Endothelial cell of umbilical vein (primary cell): Measurements from ENCODE around the gene CCNY. TPM values are rescaled to one million over a fixed set of nuclear protein-coding genes. Genes with fewer than 3 reads are reported as not detected.

Experiments
- BruUV-seq: library from RNA; stranded (reverse); fragments of 400-500 nt; replicated peaks from 2 replicates; lab custom pipeline; 2021; lab: Mats Ljungman, UMichigan
- CTCF ChIA-PET: fragments of 300-600, 350-600 bp; sonication (Branson Sonifier 250); formaldehyde crosslinking; loops from one replicate; lab custom pipeline; 2021; ENCODE audit warnings: antibody characterized with exemption, inconsistent platforms; lab: Charles Lee
- POLR2A ChIA-PET: fragments of 300-600, 350-600 bp; sonication (Branson Sonifier 250); formaldehyde crosslinking; loops from one replicate; lab custom pipeline; 2021; ENCODE audit warnings: antibody characterized with exemption, inconsistent platforms; lab: Charles Lee
- DNase-seq: peaks from one replicate; pipeline ENCODE4 v3.0.0-alpha.2; 2011; ENCODE audit warnings: low read depth, low spot score
- FAIRE-seq: peaks from 2 replicates; lab custom pipeline; 2011; peaks lifted over from hg19 to GRCh38; lab: Jason Lieb, UNC
- H2AFZ ChIP-seq: 2 replicates; pipeline ENCODE4 v1.6.0; 2012; ENCODE audit warnings: low read depth, low read length, control low read depth, inconsistent platforms
- H3K27ac ChIP-seq: 2 replicates; pipeline ENCODE4 v1.5.1; 2011; ENCODE audit warnings: low read depth, mild to moderate bottlenecking, control low read depth, low read length, moderate library complexity; ENCODE audit not compliant: insufficient read depth
- H3K27me3 ChIP-seq, 2 experiments: 2 replicates each; pipeline versions ENCODE4 v1.6.0 to v1.6.1; 2011; ENCODE audit warnings: low read length in 2 of 2, mixed read lengths in 1 of 2; ENCODE audit not compliant: control insufficient read depth in 2 of 2, insufficient read depth in 2 of 2
- H3K36me3 ChIP-seq, 2 experiments: 2 replicates in 1 of 2; 3 replicates in 1 of 2; pipeline ENCODE4 v1.5.1; 2011; ENCODE audit warnings: low read length in 2 of 2, mild to moderate bottlenecking in 1 of 2, moderate library complexity in 1 of 2; ENCODE audit not compliant: control insufficient read depth in 2 of 2, insufficient read depth in 2 of 2; ENCODE audit errors: extremely low read depth in 1 of 2
- H3K4me1 ChIP-seq: 3 replicates; pipeline ENCODE4 v1.5.1; 2011; ENCODE audit warnings: mild to moderate bottlenecking, low read length; ENCODE audit not compliant: control insufficient read depth, insufficient read depth; ENCODE audit errors: extremely low read depth
- H3K4me2 ChIP-seq: 2 replicates; pipeline ENCODE4 v1.6.1; 2011; ENCODE audit warnings: low read length, control low read depth, mixed read lengths; ENCODE audit not compliant: insufficient read depth
- H3K4me3 ChIP-seq, 3 experiments: fragments of 200-600 bp in 1 of 3; sonication (generic), shearing (Covaris generic) in 1 of 3; replicated peaks in 1 of 3; 2 replicates each; pipeline ENCODE4 v1.5.1; 2011 to 2016; ENCODE audit warnings: control low read depth in 3 of 3, low read length in 3 of 3, mild to moderate bottlenecking in 2 of 3, inconsistent platforms in 1 of 3, low read depth in 1 of 3, moderate library complexity in 1 of 3; ENCODE audit not compliant: insufficient read depth in 1 of 3
- H3K79me2 ChIP-seq: 2 replicates; pipeline ENCODE4 v1.6.0; 2012; ENCODE audit warnings: low read length, inconsistent platforms; ENCODE audit not compliant: control insufficient read depth, insufficient read depth
- H3K9ac ChIP-seq: replicated peaks from 2 replicates; pipeline ENCODE3; 2011; ENCODE audit warnings: low read length, control low read depth; ENCODE audit not compliant: insufficient read depth; ENCODE audit errors: extremely low read depth
- H3K9me1 ChIP-seq: replicated peaks from 3 replicates; pipeline ENCODE4 v1.6.0; 2011; ENCODE audit warnings: mild to moderate bottlenecking, low read length; ENCODE audit not compliant: control insufficient read depth, insufficient read depth; ENCODE audit errors: extremely low read depth
- H3K9me3 ChIP-seq: replicated peaks from 2 replicates; pipeline ENCODE4 v1.5.1; 2012; ENCODE audit warnings: low read length, inconsistent platforms; ENCODE audit not compliant: control insufficient read depth, insufficient read depth
- H4K20me1 ChIP-seq: replicated peaks from 2 replicates; pipeline ENCODE3; 2011; ENCODE audit warnings: mild to moderate bottlenecking, low read length; ENCODE audit not compliant: control insufficient read depth, insufficient read depth; ENCODE audit errors: extremely low read depth
- EZH2 ChIP-seq: IDR thresholded peaks from 2 replicates; pipeline ENCODE4 v1.6.1; 2012; ENCODE audit warnings: borderline replicate concordance, low read depth, mild to moderate bottlenecking, moderate library complexity, low read length, inconsistent platforms; ENCODE audit not compliant: severe bottlenecking
- FOS ChIP-seq: IDR thresholded peaks from 2 replicates; pipeline ENCODE4 v1.6.1; 2011; ENCODE audit warnings: mild to moderate bottlenecking, low read length, moderate library complexity, borderline replicate concordance; ENCODE audit not compliant: insufficient read depth
- GATA2 ChIP-seq: IDR thresholded peaks from 2 replicates; pipeline ENCODE4 v1.7.0; 2011; ENCODE audit warnings: low read depth, mild to moderate bottlenecking, moderate library complexity, mixed read lengths, low read length; ENCODE audit not compliant: insufficient read length, insufficient read depth
- JUN ChIP-seq: IDR thresholded peaks from 2 replicates; pipeline ENCODE4 v1.6.1; 2011; ENCODE audit warnings: borderline replicate concordance, low read depth; ENCODE audit not compliant: insufficient read length, insufficient read depth
- MYC ChIP-seq: IDR thresholded peaks from one replicate; pipeline ENCODE4 v1.6.1; 2011; ENCODE audit warnings: mild to moderate bottlenecking, low read depth, low read length
- POLR2A ChIP-seq: IDR thresholded peaks from 2 replicates; pipeline ENCODE4 v1.6.1; 2012; ENCODE audit warnings: low read depth, mild to moderate bottlenecking, control low read depth, low read length
- POLR2AphosphoS5 ChIP-seq: IDR thresholded peaks from 2 replicates; pipeline ENCODE4 v1.6.1; 2012; ENCODE audit warnings: low read depth, mild to moderate bottlenecking, control low read depth, low read length, moderate library complexity; ENCODE audit not compliant: insufficient read depth
- dilution Hi-C: fragments of 300-500 bp; cut with MboI; formaldehyde crosslinking; loops from one replicate; pipeline ENCODE4 v1.15.0; 2019; ENCODE audit warnings: low sequenced_read_pairs; ENCODE audit not compliant: extremely low pct_ligation_motif_present
- intact Hi-C: fragments of 100-400 bp; cut with micrococcal nuclease; formaldehyde crosslinking; loops from one replicate; pipeline ENCODE4 v1.10.0; 2022
- polyA plus RNA-seq, 4 experiments: library from polyadenylated mRNA; depleted of rRNA in 3 of 4; stranded (reverse) in 3 of 4; unstranded in 1 of 4; fragments of >200 nt; gene quantifications; 2 replicates each; pipeline versions ENCODE4 v1.2.1 to v1.2.3, GENCODE V29; 2011 to 2012; ENCODE audit warnings: missing spikeins in 1 of 4
- total RNA-seq: library from RNA; stranded (reverse); gene quantifications from 2 replicates; pipeline ENCODE4 v1.2.3, GENCODE V29; 2021
- TF ChIP-seq, protein P1 (sequence below), 2 donors: IDR thresholded peaks; 1 replicate in 1 of 2; 2 replicates in 1 of 2; pipeline ENCODE4 v1.5.1; 2011; ENCODE audit warnings: low read length in 2 of 2, mild to moderate bottlenecking in 2 of 2, moderate library complexity in 2 of 2, control low read depth in 1 of 2, inconsistent platforms in 1 of 2, low read depth in 1 of 2; ENCODE audit not compliant: insufficient read depth in 1 of 2; ENCODE audit errors: extremely low read depth in 1 of 2
- TF ChIP-seq, protein P2 (sequence below): IDR thresholded peaks from 2 replicates; pipeline ENCODE4 v1.6.1; 2011; ENCODE audit not compliant: insufficient read depth, insufficient read length

Gene CCNY
- total and polyA plus RNA-seq, 2 donors (not counting 3 experiments of a cell fraction or from before 2014, with no cell fraction given) = 61.5 to 107 TPM

DNA sequence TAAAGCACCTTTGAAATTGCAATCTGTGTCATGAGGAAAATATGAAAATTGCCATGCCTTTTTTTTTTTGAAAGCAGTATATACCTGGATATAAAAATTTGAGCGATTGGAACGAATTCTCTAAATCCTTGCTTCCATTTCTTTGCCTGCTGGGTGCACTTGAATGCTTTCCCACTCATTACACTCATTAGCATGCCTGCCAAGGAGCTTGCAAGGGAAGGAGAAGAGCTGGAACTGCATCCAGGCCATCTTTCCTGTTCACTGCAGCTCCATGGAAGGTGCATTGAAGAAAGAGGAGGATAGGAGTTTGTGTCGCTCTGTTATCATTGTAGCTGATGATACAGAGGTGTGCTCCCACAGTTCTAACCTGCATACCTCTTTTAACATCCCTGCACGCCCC, 166.4 kb downstream of the CCNY start:
- no peaks in the 10 kb centered on the region for H4K20me1 ChIP-seq
- ChIA-PET POLR2A (no interaction called here), CTCF (no interaction called here)
- H3K79me2 ChIP-seq = peaks cover 45% of the 10 kb centered on the region
- no peak overlapping the region for H3K27ac ChIP-seq
- no peak overlapping the region for H2AFZ ChIP-seq
- H3K9ac ChIP-seq = no peak overlapping the region
- no TSS peak for BruUV-seq
- no peak overlapping the region for H3K4me2 ChIP-seq
- H3K27me3 ChIP-seq = no peaks in the 10 kb centered on the region
- dilution Hi-C loops (no loop called here), intact Hi-C loops (no loop called here)
- H3K4me3 ChIP-seq = no peak overlapping the region
- H3K9me3 ChIP-seq = no peaks in the 10 kb centered on the region
- DNase-seq = no peak
- peaks cover 2 to 3% of the 10 kb centered on the region in 2 experiments for H3K36me3 ChIP-seq
- no peaks in the 10 kb centered on the region for H3K9me1 ChIP-seq
- FAIRE-seq = no peak
- no peaks in the 10 kb centered on the region for H3K4me1 ChIP-seq
- TF ChIP-seq JUN (no peak), POLR2AphosphoS5 (no peak), MYC (no peak), FOS (no peak), POLR2A (no peak), GATA2 (no peak), EZH2 (no peak)
- TF ChIP-seq, protein P1, sequence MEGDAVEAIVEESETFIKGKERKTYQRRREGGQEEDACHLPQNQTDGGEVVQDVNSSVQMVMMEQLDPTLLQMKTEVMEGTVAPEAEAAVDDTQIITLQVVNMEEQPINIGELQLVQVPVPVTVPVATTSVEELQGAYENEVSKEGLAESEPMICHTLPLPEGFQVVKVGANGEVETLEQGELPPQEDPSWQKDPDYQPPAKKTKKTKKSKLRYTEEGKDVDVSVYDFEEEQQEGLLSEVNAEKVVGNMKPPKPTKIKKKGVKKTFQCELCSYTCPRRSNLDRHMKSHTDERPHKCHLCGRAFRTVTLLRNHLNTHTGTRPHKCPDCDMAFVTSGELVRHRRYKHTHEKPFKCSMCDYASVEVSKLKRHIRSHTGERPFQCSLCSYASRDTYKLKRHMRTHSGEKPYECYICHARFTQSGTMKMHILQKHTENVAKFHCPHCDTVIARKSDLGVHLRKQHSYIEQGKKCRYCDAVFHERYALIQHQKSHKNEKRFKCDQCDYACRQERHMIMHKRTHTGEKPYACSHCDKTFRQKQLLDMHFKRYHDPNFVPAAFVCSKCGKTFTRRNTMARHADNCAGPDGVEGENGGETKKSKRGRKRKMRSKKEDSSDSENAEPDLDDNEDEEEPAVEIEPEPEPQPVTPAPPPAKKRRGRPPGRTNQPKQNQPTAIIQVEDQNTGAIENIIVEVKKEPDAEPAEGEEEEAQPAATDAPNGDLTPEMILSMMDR (IDR thresholded peaks at IDR 0.05; ENCODE audit: extremely low read depth in 1 of 2, insufficient read depth in 1 of 2, low read depth in 1 of 2, low read length in 2 of 2) = no peak
- TF ChIP-seq, protein P2, sequence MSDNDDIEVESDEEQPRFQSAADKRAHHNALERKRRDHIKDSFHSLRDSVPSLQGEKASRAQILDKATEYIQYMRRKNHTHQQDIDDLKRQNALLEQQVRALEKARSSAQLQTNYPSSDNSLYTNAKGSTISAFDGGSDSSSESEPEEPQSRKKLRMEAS = no peak
